ENCODE data around the gene WBP1L.
"Not testable (repeated sequence)": the region's sequence is repeated elsewhere in the genome, so short reads cannot be mapped to it uniquely, and the experiment has no call there.

GRCh38 chr10:102838276-102838927, 94.7 kb downstream of the WBP1L start:
- not testable (repeated sequence) for TF ChIP-seq CTCF (IDR thresholded peaks at IDR 0.05 in 4 of 5, conservative IDR thresholded peaks at IDR 0.05 in 1 of 5); POLR2A (IDR thresholded peaks at IDR 0.05)
